NT2/D1 (cell line): ENCODE measurements around the gene SLC8A1.

Experiments used
- SUZ12 ChIP-seq: IDR thresholded peaks from 2 replicates; pipeline ENCODE4 v1.6.1; 2011; ENCODE audit not compliant: insufficient read length, insufficient read depth; ENCODE audit errors: extremely low read depth
- YY1 ChIP-seq: IDR thresholded peaks from 2 replicates; pipeline ENCODE4 v1.6.1; 2011; ENCODE audit not compliant: insufficient read length, insufficient read depth
- ZNF274 ChIP-seq: IDR thresholded peaks from 2 replicates; pipeline ENCODE4 v1.6.1; 2011; ENCODE audit warnings: mild to moderate bottlenecking, low read depth, low read length

DNA sequence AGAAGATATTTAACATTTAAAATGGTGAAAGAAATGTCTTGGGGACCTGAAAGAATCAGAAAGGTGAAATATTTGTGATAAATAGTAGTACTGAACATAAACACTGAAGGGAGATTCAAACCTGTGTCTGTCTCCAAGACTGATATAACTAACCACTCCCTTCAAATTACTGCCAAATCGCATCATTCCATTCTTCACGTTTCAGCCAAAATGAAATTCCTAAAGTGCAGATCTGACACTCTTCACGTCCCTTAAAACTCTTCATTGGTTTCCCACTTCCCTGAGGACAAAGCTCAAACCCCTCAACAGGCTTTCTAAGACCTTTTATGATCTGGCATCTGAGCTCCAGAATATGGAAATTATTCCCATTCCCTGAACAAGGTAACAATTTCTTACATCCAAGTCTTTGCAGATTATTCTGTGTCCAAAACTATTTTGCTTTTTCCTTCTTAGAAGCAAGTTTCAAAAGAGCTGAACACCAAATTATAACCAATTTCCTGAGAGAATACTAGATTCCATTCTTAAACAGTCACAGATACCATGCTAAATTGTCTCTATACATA is 18.9 kb downstream of the SLC8A1 start:
- TF ChIP-seq YY1 = no peak
- TF ChIP-seq ZNF274 = no peak
- no peak for TF ChIP-seq SUZ12
